Measurements from ENCODE around the gene SYAP1.
"Not testable (repeated sequence)": the region's sequence is repeated elsewhere in the genome, so short reads cannot be mapped to it uniquely, and the experiment has no call there.

Gene SYAP1

GRCh38 chrX:16726347-16726988, 7.1 kb downstream of the SYAP1 start:
- DNase-seq: not testable (repeated sequence)

- no peak for DNase-seq
These were observed 8.2 kb downstream of the SYAP1 start for GRCh38 chrX:16727637-16728036.

- no peak for DNase-seq
These were observed 11.0 kb downstream of the SYAP1 start for GRCh38 chrX:16730450-16730849.

- no peak for DNase-seq
These were observed 13.6 kb downstream of the SYAP1 start for GRCh38 chrX:16733013-16733412.

- no peak for DNase-seq
These were observed 17.6 kb downstream of the SYAP1 start for GRCh38 chrX:16737024-16737423.

- DNase-seq: no peak
These were observed 20.2 kb downstream of the SYAP1 start for GRCh38 chrX:16739574-16739973.

- no peak for DNase-seq
These were observed 24.4 kb downstream of the SYAP1 start for GRCh38 chrX:16743604-16744325.

GRCh38 chrX:16745102-16745501, 25.7 kb downstream of the SYAP1 start:
- no peak for DNase-seq

- DNase-seq: no peak
These were observed 26.2 kb downstream of the SYAP1 start for GRCh38 chrX:16745659-16746058.

- no peak for DNase-seq
These were observed 29.0 kb downstream of the SYAP1 start for GRCh38 chrX:16748425-16748824.

GRCh38 chrX:16750136-16750535, 30.7 kb downstream of the SYAP1 start:
- DNase-seq: no peak

GRCh38 chrX:16754019-16754418, 34.6 kb downstream of the SYAP1 start:
- DNase-seq: no peak

- no peak for DNase-seq
These were observed 37.3 kb downstream of the SYAP1 start for GRCh38 chrX:16756724-16757123.

GRCh38 chrX:16761500-16761899, 42.1 kb downstream of the SYAP1 start:
- DNase-seq: not testable (repeated sequence)

- no peak for DNase-seq
These were observed 43.2 kb downstream of the SYAP1 start for GRCh38 chrX:16762579-16762978.

GRCh38 chrX:16765594-16765993, 46.2 kb downstream of the SYAP1 start:
- no peak for DNase-seq

GRCh38 chrX:16770970-16771482, 51.6 kb downstream of the SYAP1 start:
- DNase-seq: no peak

GRCh38 chrX:16771483-16772398, 52.3 kb downstream of the SYAP1 start:
- no peak for DNase-seq

- no peak for DNase-seq
These were observed 53.0 kb downstream of the SYAP1 start for GRCh38 chrX:16772460-16772859.

- no peak for DNase-seq
These were observed 55.3 kb downstream of the SYAP1 start for GRCh38 chrX:16774746-16775145.

GRCh38 chrX:16778545-16778944, 59.1 kb downstream of the SYAP1 start:
- DNase-seq: no peak

GRCh38 chrX:16778993-16779392, 59.6 kb downstream of the SYAP1 start:
- DNase-seq: no peak

- DNase-seq: not testable (repeated sequence)
These were observed 60.4 kb downstream of the SYAP1 start for GRCh38 chrX:16779815-16780214.
